Measurements from ENCODE around the gene KRT73.

The KRT73 gene

GRCh38 chr12:52561880-52562449, 56.4 kb downstream of the KRT73 start:
- no peak for DNase-seq

- no peak for DNase-seq
Observed at GRCh38 chr12:52559979-52560378, 58.4 kb downstream of the KRT73 start.

- DNase-seq = no peak
Observed at GRCh38 chr12:52558781-52559445, 59.4 kb downstream of the KRT73 start.
